COLO829 (cell line): ENCODE results near the gene CFDP1.

Experiments
- DNase-seq: peaks from one replicate; pipeline ENCODE4 v3.0.0; 2012; ENCODE audit warnings: low spot score

CFDP1 gene

DNA sequence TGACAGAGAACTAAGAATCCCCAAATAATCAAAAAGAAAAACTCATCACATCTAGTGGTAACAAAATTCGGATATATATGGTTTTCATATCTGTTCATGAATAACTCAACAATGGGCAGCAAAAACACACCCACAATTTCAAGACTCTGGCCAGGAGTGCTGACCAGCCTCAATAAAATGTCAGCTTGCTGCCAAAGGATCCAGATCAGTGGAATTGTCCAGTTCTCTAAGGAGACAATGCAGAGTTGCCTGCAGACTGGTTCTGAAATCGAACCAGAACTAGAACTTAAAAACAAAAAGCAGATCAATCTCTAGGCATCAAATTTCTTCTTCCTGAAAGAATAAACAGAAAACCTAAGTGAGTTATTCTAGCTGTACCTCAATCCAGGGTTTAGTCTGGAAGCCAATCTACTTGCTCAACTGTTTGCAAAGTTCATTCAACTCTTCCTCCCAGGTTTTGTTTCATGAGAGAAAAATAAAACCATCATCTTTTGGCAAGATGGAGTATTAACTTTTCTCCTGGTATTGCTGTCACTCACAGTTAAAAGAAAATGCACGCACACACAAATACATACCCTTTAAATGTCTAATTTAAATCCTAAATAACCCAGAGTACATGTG lies 61.0 kb downstream of the CFDP1 start:
- no peak for DNase-seq

DNA sequence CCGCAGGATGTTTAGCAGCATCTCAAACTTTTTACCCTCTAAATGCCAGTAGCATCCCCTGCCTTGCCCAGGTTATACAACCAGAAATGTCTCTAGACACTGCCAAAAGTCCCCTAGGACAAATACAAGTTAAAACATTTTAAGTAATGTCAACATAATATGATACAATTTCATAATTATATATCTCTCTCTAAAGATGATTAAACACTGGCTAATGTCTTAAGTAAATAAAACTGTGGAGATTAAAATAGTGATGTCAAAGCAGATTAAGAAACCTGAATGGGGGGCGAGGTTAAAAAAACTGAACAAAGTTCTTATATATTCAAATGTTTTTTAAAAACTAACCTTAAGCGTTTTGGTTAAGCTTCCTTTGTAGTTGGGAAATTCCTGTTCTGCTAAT lies 62.1 kb downstream of the CFDP1 start:
- no peak for DNase-seq

DNA sequence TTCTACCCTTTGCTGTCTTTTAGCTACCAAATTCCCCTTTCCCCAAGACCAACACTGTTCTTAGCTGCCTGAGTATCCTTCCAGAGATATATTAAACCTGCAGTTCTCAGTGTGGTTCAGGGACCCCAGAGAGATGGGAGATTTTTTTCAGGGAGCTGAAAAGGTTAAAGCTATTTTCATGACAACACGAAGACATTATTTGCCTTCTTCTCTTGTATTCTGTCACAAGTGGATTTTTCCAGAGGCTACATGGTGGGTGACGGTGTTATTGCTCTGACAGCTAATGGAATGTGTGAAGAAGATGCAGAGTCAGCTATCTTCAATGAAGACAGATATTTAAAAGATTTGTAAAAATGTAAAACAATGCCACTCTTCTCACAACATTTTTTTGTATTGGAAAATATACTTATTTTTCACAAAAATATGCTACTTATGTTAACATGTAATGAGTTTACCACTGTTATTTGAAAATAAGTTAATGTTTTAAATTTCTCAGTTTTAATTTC lies 69.0 kb downstream of the CFDP1 start:
- DNase-seq, result no peak

DNA sequence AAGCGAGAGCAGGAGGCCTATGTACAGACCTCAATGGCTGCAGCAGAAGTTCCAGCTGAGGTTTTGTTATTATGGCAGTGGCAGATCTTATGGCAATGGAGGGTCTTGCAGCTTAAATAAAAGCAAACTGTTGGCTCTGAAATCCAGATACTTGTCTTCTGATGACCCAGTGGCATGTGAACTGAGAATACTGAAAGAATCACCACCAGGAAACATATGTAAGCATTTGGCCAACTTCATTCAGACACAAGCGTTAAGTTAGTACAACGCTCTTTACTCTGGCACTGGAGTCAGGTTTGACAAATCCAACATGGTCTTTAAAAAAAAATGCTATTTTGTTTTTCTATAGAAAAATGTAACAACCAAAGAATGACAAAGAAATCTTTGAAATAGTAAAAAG lies 70.5 kb downstream of the CFDP1 start:
- DNase-seq, result no peak

DNA sequence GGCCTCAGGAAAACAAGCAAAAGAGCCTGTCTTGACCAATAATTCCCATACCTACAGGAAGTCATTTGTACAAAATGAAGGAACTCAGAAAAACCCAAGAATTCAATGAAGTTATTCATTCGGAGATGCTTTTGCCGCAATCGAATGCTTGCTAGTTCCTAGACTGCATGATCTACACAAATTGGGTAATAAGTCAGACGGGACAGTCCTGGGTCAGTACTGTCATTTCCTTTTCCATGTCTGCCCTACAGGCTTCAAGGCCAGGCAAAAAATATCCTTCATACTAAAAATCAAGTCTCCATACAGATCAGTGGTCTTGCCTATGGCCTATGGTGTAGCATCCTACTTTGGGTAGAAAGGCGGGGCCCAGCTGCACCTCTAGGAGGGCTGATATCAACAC lies 71.4 kb downstream of the CFDP1 start:
- DNase-seq, result no peak

DNA sequence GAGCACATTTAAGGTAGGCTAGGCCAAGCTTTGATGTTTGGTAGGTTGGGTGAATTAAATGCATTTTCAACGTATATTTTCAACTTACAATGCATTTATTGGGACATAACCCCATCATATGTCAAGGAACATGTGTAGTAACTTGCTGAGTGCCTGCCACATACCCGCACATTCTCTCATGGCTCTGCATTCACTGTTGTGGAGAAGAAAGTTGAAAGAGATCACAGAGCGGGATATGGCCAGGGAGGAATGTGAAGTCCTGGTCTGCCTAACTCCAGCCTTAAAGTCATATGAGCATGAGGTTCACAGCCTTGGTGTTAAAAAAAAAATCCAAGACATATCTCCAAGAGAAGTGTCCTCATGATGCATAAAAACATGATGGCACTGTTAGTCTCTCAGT lies 79.1 kb downstream of the CFDP1 start:
- DNase-seq, result no peak

DNA sequence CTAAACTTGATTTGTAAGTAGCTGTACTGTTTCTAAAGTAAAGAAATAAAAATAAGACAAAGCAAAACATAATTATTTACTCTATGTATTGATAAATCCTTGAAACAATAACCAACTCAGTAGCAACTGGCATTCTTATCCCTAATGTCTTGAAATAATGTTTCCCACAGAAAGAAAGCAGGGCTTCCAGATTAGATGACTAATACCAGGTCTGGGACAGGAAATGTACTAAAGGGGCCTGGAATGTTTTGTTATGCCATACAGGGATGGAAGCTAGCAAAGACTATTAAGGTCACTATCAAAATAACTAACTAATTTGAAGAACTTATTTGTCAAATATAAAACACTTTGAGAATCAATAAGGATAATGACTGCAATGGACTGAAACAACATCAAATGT lies 82.1 kb downstream of the CFDP1 start:
- DNase-seq, result peak; percentile 11

DNA sequence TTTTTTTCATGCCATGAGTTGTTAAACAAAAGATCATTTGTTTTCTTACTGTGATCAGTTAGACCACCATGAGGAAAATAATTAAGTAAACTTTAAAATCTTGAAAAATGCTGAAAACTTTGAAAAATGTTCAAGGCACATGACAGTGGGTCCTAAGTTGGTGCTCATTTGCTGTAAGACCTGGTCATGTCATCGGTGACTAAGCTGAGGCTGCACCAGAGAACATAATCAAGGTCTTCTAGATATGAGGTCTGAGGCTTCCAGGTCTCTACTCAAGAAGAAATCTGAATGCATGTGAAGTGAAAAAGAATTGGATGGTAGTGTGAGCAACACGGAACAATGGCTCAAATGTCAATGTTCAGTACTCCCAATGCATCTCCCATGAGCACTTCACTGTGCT lies 87.6 kb downstream of the CFDP1 start:
- DNase-seq, result peak; percentile 27

DNA sequence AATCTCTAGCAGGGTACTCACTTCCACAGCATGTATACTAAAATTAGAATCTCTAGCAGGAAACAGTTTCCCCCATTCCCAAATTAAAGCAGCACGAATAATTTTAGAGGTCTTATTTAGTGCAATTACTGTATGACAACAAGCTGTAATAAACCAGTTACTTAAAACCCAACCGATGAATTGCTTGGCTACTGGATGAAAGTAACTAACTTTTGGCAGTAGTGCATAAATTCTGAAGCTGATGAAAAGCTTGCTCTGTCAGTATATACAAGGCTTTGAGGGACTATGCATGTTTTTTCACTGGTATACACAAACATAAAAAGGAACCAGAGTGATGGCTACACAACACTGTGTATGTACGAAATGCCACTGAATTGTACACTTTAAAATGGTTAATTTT lies 89.4 kb downstream of the CFDP1 start:
- no peak for DNase-seq

DNA sequence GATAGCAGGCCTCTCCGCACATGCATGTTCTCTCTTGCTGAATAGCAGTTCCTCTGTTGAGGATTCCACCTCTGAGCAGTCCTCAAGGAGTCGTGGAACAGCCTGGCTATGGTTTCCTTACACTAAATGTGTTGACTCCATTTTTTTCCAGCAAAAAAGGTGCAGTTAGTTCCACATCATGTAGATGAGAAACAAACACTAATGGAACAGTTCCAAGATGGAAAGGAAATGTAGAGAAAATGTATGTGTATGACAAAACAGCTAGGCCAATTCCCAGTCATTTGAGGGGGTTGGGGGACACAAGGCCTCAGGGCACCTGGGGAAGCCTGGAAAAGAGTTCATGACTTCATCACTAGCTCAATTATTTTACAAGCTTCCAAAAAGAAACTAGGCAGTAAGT lies 90.0 kb downstream of the CFDP1 start:
- DNase-seq, result no peak

DNA sequence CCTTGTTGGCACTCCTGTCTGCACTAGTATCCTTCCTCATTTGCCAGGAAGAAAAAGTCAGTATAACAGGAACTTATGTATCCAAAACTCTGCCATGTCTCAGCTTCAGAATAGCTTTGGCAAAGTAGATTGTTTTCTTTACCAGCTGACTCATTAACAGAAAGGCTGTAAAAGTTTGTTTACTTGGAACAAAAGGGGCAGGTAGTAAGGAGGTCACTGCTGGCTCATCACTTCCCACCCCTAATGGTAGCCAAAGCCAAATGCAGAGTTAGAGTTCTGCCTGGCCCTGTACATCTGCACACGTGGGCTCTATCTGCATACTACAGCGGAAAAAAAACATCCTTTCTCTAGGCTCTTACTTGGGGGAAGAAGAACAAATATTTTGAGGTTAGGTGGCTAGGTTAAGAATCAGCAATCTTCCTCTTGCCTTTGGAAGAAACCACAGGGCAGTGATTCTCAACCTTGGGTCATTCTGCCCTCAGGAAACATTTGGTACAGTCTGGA lies 90.9 kb downstream of the CFDP1 start:
- no peak for DNase-seq

DNA sequence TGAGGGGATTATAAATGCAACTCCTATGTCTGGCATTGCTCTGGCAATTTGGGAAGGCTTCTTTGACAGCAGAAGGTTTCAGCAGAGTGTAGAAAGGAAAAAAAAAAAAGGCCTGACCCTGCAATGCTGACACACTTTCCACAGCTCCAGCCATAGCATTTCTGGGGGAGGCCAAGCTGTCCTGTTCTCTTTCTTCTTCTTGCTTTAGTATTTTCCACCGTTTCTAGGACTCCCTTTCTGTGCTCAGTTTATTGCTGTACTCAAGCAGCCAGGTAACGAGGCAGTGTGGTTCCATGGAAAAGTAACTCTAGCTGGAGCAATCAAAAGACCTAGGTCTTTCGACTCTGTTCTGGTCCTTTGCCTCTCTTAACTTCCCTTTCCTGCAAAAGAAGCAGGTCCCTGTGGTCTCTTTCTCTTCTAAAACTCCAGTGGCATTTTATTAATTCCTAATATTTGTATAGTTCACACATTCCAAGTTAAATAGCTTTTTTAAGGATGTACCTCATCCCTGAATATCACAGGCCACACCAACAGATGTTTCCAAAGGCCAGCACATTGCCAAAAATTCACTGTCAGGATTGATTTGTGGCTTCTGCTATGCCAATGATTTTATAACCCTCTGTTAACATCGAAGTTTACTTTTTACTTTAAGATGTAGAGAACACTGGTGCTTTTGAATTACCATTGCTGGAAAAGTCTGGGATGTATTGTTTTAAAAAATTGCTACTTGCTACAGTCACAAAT lies 91.6 kb downstream of the CFDP1 start:
- no peak for DNase-seq

DNA sequence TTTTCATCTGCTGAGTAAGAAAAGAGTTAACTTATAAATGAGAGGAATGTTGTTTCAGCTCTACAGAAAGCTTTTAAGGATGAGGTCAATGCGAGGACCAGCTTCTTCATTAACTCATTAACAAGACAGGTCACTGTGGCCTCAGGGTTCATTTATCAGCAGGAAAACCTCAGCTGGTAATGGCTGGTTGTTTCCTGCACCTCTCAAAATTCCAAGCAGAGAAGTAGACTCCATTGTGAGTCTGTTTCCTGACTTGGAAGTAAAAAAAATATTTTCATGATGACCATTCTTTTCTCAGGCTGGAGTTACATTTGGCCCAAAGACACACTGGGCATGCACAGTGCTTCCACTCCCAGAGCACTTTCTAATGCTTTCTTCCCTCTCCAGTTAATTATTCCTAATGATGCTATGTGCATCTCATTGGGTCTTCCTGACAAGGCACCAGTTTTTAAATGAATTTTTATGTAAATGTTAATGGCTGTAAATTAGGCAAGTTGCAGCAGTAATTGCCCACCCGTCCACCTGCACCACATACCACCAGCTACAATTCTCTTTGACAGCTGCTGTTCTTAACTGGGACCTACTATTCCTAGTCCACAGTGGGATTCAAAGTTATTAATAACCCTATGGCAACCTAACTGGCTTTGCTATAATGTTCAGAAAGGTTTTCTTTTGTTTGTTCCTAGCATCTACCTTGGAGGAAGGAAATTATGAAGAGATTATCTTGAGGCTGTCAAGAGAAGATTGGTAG lies 92.4 kb downstream of the CFDP1 start:
- DNase-seq, result peak; percentile 22

DNA sequence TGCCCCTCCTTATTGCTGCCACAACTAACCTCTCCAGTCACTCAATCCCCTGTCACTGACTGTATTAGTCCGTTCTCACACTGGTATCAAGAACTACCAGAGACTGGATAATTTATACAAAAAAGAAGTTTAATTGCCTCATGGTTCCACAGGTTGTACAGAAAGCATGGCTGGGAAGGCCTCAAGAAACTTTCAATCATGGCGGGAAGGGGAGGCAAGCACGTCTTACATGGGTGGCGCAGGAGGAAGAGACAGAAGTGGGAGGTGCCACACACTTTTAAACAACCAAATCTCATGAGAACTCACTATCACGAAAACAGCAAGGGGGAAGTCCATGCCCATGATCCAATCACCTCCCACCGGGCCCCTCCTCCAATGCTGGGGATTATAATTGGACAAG lies 95.9 kb downstream of the CFDP1 start:
- no peak for DNase-seq

DNA sequence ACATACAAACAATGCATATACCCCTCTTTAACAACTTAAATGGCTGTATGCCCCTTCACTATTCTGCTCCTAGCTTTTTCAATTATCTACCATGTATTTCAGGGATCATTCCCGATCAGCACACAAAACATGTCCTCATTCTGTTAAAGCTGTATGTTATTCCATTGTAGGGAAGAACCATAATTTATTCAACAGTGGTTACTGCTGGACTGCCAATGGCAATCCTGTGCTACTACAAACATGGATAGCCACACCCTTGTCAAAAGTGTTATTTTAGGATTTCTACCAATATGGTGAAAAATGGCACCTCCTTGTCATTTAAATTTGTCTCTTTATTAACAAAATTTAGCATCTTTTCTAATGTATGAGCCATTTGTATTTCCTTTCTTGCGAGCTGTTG lies 96.8 kb downstream of the CFDP1 start:
- no peak for DNase-seq

DNA sequence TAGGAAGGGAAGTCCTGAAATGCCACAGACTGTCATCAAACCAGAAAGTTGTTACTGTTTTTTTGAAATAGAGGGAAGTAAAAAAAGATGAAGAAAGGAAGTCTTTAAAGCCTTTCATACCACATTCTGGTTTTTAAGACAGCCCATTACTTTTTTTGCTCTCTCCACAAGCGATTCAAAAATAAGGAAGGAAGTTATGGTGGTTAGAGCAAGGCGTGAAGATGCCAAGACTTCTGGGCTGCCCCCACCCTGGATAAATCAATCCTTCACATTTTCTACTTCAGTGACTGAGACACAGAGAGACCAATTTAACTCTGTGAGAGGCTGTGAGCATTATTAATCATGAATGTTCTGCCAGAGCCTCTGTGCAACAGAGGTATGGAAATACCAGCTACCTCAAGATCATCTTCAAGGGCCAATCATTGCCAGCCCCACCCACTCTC lies 99.6 kb downstream of the CFDP1 start:
- DNase-seq, result no peak

DNA sequence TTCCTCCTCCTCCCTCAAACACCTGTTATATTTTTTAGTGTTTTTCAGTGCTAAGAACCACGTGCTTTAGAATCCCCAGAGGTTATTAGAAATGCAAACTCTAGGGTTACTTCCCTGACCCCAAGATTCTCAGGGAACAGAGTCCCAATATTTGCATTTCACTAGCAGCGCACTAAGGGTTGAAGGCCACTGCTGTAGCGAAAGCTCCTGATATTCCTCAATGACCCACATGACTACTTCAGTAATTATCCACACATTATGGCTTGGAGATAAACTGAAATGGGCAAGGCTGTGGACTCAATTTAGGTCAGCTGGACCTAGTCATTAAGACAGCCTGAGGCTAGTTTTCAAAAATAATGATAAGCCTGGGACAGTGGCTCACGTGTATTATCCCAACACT lies 103.4 kb downstream of the CFDP1 start:
- DNase-seq, result no peak

DNA sequence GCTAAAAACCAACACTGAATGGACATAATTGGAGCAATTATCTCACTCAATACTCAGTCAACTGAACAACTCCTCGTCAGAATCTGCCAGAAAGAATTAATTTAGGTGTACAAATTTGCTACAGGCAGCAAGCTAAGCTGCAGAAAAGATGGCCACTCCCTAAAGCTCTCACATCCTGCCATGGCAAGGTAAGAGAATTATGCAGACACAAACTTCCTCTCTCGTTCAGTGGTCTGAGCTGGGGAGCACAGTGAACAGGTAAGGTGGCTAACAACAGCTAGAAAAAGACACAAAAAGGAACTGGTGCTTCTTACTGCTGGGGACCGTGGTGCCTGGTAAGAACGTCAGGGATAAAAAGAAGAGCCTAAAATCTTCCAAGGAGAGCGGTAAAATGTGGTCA lies 107.0 kb downstream of the CFDP1 start:
- no peak for DNase-seq

DNA sequence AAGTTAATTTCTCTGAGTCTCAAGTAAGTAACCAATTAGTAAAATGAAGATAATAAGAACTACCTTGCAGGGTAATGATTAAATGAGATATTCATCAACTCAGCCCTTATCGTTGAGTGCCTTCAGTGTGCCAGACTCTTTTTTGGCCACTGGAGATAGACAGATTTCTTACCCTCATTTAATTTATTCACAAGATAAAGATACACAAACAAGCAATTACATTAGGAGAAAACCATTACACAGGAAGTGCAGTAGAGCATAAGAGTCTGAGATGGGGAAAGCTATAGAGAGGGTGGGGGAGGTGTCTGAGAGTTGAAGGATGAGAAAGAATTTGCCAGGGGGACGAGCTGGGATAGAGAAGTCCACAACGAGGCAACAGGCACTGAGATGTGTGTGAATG lies 109.4 kb downstream of the CFDP1 start:
- DNase-seq, result no peak

DNA sequence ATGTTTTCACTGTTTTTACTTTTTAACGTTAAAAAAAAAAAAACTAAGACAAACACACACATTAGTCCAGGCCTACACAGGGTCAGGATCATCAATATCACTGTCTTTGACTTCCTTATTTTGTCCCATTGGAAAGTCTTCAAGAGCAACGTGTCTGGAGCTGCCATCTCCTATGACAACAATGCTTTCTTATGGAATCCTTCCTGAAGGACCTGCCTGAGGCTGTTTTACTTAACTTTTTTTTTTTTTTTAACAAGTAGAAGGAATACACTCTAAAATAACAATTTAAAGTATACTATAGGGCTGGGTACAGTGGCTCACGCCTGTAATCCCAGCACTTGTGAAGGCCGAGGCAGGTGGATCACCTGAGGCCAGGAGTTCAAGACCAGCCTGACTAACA lies 110.1 kb downstream of the CFDP1 start:
- no peak for DNase-seq

DNA sequence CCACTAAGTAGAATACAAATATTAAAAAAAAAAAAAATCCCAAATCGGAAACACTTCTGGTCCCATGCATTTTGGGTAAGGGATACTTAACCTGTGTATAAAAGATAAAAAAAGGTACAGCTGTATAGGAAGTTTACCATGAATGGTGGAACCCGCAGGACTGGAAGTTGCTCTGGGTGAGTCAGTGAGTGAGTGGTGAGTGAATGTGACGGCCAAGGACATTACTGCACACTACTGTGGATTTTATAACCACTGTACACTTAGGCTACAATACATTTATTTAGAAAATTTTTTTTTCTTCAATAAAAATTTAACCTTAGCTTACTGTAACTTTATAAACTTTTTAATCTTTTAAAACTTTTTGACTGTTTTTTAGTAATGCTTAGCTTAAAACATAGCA lies 110.6 kb downstream of the CFDP1 start:
- DNase-seq, result no peak

DNA sequence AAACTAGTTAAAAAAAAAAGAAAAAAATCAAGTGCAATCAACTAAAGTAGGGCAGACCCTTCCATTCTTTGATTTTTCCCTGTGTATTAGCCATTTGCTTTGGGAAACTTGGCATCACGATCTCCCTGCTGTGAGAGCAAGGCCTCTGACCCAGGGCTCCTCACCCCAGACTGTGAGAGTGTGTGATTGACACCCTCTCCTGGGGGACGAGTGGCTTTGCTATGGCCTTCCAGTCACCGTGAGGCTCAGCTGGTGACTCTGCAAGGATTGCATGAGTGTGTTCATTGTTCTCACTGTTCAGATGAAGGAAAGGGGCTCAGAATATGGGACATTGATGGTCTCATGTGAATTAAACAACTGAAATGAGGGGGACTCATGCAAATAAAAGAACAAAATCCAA lies 112.9 kb downstream of the CFDP1 start:
- DNase-seq, result no peak
